ENCODE data around the gene PCP4.

PCP4 gene

GRCh38 chr21:39969691-39970364, 102.6 kb downstream of the PCP4 start:
- no peak for DNase-seq (ENCODE audit: low read depth in 2 of 2, low spot score in 1 of 2)

DNA sequence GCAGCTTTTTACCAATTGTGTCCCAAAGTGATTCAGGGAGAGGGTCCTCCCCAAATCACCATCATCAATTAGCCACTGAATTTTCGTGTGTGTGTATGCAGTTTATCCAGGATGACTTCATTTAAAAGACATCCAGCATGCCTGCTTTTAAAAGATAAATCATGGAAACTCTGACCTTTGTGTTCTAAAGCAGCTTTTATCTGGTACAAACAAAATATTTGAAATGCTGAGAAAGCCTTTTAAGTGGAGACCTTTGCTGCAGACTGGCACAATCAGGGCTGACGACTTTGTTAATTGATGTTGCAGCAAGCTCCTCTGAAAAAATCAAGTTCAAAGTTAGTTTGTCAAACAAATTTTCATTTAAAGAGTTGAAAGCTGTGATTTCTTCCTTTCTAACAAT, 104.7 kb downstream of the PCP4 start:
- DNase-seq (ENCODE audit: low read depth in 2 of 2, low spot score in 1 of 2) = no peak

GRCh38 chr21:39972471-39972870, 105.2 kb downstream of the PCP4 start:
- DNase-seq (ENCODE audit: low read depth in 2 of 2, low spot score in 1 of 2) = no peak

GRCh38 chr21:39972976-39973770, 105.9 kb downstream of the PCP4 start:
- DNase-seq (ENCODE audit: low read depth in 2 of 2, low spot score in 1 of 2) = no peak

- DNase-seq (ENCODE audit: low read depth in 2 of 2, low spot score in 1 of 2) = no peak
Measured at GRCh38 chr21:39976800-39977199, 109.6 kb downstream of the PCP4 start.

Measured in stimulated activated CD8-positive, alpha-beta memory T cell treated with anti-CD3 and anti-CD28 coated beads, Interleukin-4, amount 100 ng/mL, for 4 hours (primary cell).